H1 (cell line): ENCODE measurements around the gene CORO7. TPM values are rescaled to one million over a fixed set of nuclear protein-coding genes. Genes with fewer than 3 reads are reported as not detected.

Source experiments
- CTCF ChIA-PET: fragments of 300-600 bp; sonication (Branson Sonifier 250); formaldehyde crosslinking; loops from one replicate; lab custom pipeline; 2021; ENCODE audit not compliant: partially characterized antibody; lab: Charles Lee
- POLR2A ChIA-PET: fragments of 300-600 bp; sonication (Branson Sonifier 250); formaldehyde crosslinking; loops from one replicate; lab custom pipeline; 2021; ENCODE audit warnings: inconsistent platforms; ENCODE audit not compliant: partially characterized antibody; lab: Charles Lee
- DNase-seq, 2 experiments: peaks; one replicate each; pipeline versions ENCODE4 v3.0.0 to v3.0.0-alpha.2; 2010 to 2022; ENCODE audit warnings: low spot score in 2 of 2, low read depth in 1 of 2, mixed read lengths in 1 of 2
- FAIRE-seq: peaks from 2 replicates; lab custom pipeline; 2011; peaks lifted over from hg19 to GRCh38; lab: Jason Lieb, UNC
- H2AFZ ChIP-seq: 2 replicates; pipeline ENCODE4 v1.8.1; 2012; ENCODE audit warnings: low read length, inconsistent platforms
- H2AK5ac ChIP-seq: 2 replicates; pipeline ENCODE4 v1.6.1; 2013; ENCODE audit warnings: low read depth, low read length
- H2BK120ac ChIP-seq: replicated peaks from 2 replicates; pipeline ENCODE3; 2013; ENCODE audit warnings: low read depth, low read length, inconsistent platforms
- H2BK12ac ChIP-seq: 2 replicates; pipeline ENCODE4 v1.6.1; 2013; ENCODE audit warnings: low read depth, low read length
- H2BK15ac ChIP-seq: 2 replicates; pipeline ENCODE4 v1.6.1; 2013; ENCODE audit warnings: low read length
- H2BK20ac ChIP-seq: 2 replicates; pipeline ENCODE4 v1.6.1; 2013; ENCODE audit warnings: low read length
- H2BK5ac ChIP-seq: 2 replicates; pipeline ENCODE4 v1.6.1; 2013; ENCODE audit warnings: low read depth, low read length
- H3K14ac ChIP-seq: 2 replicates; pipeline ENCODE4 v1.6.1; 2013; ENCODE audit warnings: inconsistent platforms; ENCODE audit not compliant: insufficient read length
- H3K18ac ChIP-seq: 2 replicates; pipeline ENCODE4 v1.6.1; 2013; ENCODE audit warnings: low read length; ENCODE audit errors: extremely low read depth
- H3K23ac ChIP-seq: 2 replicates; pipeline ENCODE4 v1.6.1; 2013; ENCODE audit warnings: inconsistent platforms; ENCODE audit not compliant: insufficient read length
- H3K23me2 ChIP-seq: 2 replicates; pipeline ENCODE4 v1.6.1; 2013; ENCODE audit warnings: low read depth, low read length
- H3K27ac ChIP-seq: 2 replicates; pipeline ENCODE4 v1.6.1; 2011; ENCODE audit warnings: low read depth, low read length, inconsistent platforms
- H3K27me3 ChIP-seq, 4 experiments: replicated peaks in 1 of 4; 1 replicate in 1 of 4; 2 replicates in 3 of 4; pipeline versions ENCODE4 v1.6.1 to v1.8.1; 2011 to 2013; ENCODE audit warnings: low read length in 3 of 4, mild to moderate bottlenecking in 3 of 4, inconsistent platforms in 2 of 4, mixed read lengths in 2 of 4, moderate library complexity in 1 of 4; ENCODE audit not compliant: control insufficient read depth in 3 of 4, insufficient read depth in 3 of 4; ENCODE audit errors: extremely low read depth in 1 of 4
- H3K36me3 ChIP-seq, 4 experiments: 2 replicates each; pipeline versions ENCODE4 v1.6.1 to v1.8.1; 2011 to 2013; ENCODE audit warnings: mild to moderate bottlenecking in 4 of 4, low read length in 3 of 4, moderate library complexity in 2 of 4, control low read depth in 1 of 4, inconsistent platforms in 1 of 4; ENCODE audit not compliant: insufficient read depth in 4 of 4, control insufficient read depth in 2 of 4
- H3K4ac ChIP-seq: replicated peaks from 2 replicates; pipeline ENCODE3; 2013; ENCODE audit warnings: low read length, low read depth, mixed read lengths, inconsistent platforms; ENCODE audit not compliant: insufficient read length
- H3K4me1 ChIP-seq, 4 experiments: replicated peaks in 1 of 4; 1 replicate in 1 of 4; 2 replicates in 3 of 4; pipeline versions ENCODE4 v1.6.1 to v1.8.1; 2011 to 2013; ENCODE audit warnings: low read length in 3 of 4, inconsistent platforms in 2 of 4, mixed read lengths in 1 of 4; ENCODE audit not compliant: insufficient read depth in 4 of 4, control insufficient read depth in 3 of 4
- H3K4me2 ChIP-seq, 2 experiments: 2 replicates each; pipeline versions ENCODE4 v1.6.1 to v1.8.1; 2011 to 2013; ENCODE audit warnings: low read depth in 2 of 2, low read length in 2 of 2, control low read depth in 1 of 2, inconsistent platforms in 1 of 2, mild to moderate bottlenecking in 1 of 2; ENCODE audit not compliant: insufficient read depth in 1 of 2
- H3K4me3 ChIP-seq, 4 experiments: fragments of 200-600, 300-600 bp in 1 of 4; sonication (generic), shearing (Covaris generic), sonication (Bioruptor Twin) in 1 of 4; 2 replicates each; pipeline versions ENCODE4 v1.5.1 to v1.8.1; 2011 to 2016; ENCODE audit warnings: low read length in 4 of 4, low read depth in 3 of 4, control low read depth in 2 of 4, inconsistent platforms in 2 of 4, mild to moderate bottlenecking in 2 of 4, mixed read lengths in 1 of 4, moderate library complexity in 1 of 4; ENCODE audit not compliant: insufficient read depth in 2 of 4; ENCODE audit errors: extremely low read depth in 1 of 4
- H3K56ac ChIP-seq: replicated peaks from 2 replicates; pipeline ENCODE3; 2013; ENCODE audit warnings: low read depth, mild to moderate bottlenecking, mixed read lengths, low read length, inconsistent platforms; ENCODE audit not compliant: insufficient read length
- H3K79me1 ChIP-seq: 2 replicates; pipeline ENCODE4 v1.6.1; 2013; ENCODE audit warnings: low read depth, low read length, control low read depth
- H3K79me2 ChIP-seq, 2 experiments: 2 replicates each; pipeline versions ENCODE4 v1.6.1 to v1.8.1; 2012 to 2013; ENCODE audit warnings: low read length in 2 of 2, mild to moderate bottlenecking in 2 of 2, inconsistent platforms in 1 of 2; ENCODE audit not compliant: insufficient read depth in 2 of 2, control insufficient read depth in 1 of 2
- H3K9ac ChIP-seq, 4 experiments: replicated peaks in 1 of 4; 1 replicate in 1 of 4; 2 replicates in 3 of 4; pipeline versions ENCODE4 v1.6.1 to v1.8.1; 2011 to 2013; ENCODE audit warnings: low read depth in 3 of 4, low read length in 3 of 4, control low read depth in 2 of 4, mild to moderate bottlenecking in 2 of 4, moderate library complexity in 2 of 4, inconsistent platforms in 1 of 4; ENCODE audit errors: extremely low read depth in 1 of 4
- H3K9me3 ChIP-seq, 2 experiments: 2 replicates each; pipeline versions ENCODE4 v1.6.1 to v1.8.1; 2012 to 2013; ENCODE audit warnings: mild to moderate bottlenecking in 2 of 2, moderate library complexity in 2 of 2, control low read depth in 1 of 2, inconsistent platforms in 1 of 2, low read depth in 1 of 2, low read length in 1 of 2, mixed read lengths in 1 of 2; ENCODE audit not compliant: insufficient read depth in 2 of 2
- H4K20me1 ChIP-seq, 2 experiments: replicated peaks in 1 of 2; 2 replicates each; pipeline versions ENCODE3 to v1.8.1; 2011 to 2013; ENCODE audit warnings: inconsistent platforms in 2 of 2, low read length in 2 of 2, mild to moderate bottlenecking in 1 of 2; ENCODE audit not compliant: insufficient read depth in 2 of 2, control insufficient read depth in 1 of 2
- H4K5ac ChIP-seq: 2 replicates; pipeline ENCODE4 v1.6.1; 2013; ENCODE audit warnings: low read length, low read depth, mixed read lengths, inconsistent platforms; ENCODE audit not compliant: insufficient read length
- H4K8ac ChIP-seq: 2 replicates; pipeline ENCODE4 v1.8.0; 2013; ENCODE audit warnings: mild to moderate bottlenecking, moderate library complexity, low read length, inconsistent platforms; ENCODE audit not compliant: insufficient read depth; ENCODE audit errors: extremely low read depth
- H4K91ac ChIP-seq: replicated peaks from 2 replicates; pipeline ENCODE3; 2013; ENCODE audit warnings: low read length, mixed read lengths, inconsistent platforms; ENCODE audit not compliant: insufficient read length
- CREB1 ChIP-seq: IDR thresholded peaks from 2 replicates; pipeline ENCODE4 v1.6.1; 2012; ENCODE audit warnings: inconsistent platforms
- JUND ChIP-seq: IDR thresholded peaks from 2 replicates; pipeline ENCODE4 v1.6.1; 2011; ENCODE audit warnings: mild to moderate bottlenecking, improper control_type of control experiment, low read length
- KDM4A ChIP-seq: IDR thresholded peaks from one replicate; pipeline ENCODE4 v1.7.1; 2012; ENCODE audit warnings: low read depth, mild to moderate bottlenecking, moderate library complexity, low read length, inconsistent platforms; ENCODE audit not compliant: severe bottlenecking
- NANOG ChIP-seq: IDR thresholded peaks from 2 replicates; pipeline ENCODE4 v1.6.1; 2011; ENCODE audit warnings: low read length, low read depth, mild to moderate bottlenecking, inconsistent platforms; ENCODE audit not compliant: insufficient read depth, poor library complexity, severe bottlenecking
- RAD21 ChIP-seq, 2 experiments: IDR thresholded peaks in 1 of 2; conservative IDR thresholded peaks in 1 of 2; 2 replicates each; pipeline ENCODE4 v1.6.1; 2011; ENCODE audit warnings: low read depth in 2 of 2, low read length in 2 of 2, improper control_type of control experiment in 1 of 2, inconsistent platforms in 1 of 2, mild to moderate bottlenecking in 1 of 2, moderate library complexity in 1 of 2
- SIN3A ChIP-seq, 2 experiments: IDR thresholded peaks in 1 of 2; conservative IDR thresholded peaks in 1 of 2; 2 replicates each; pipeline ENCODE4 v1.6.1; 2011 to 2012; ENCODE audit warnings: low read length in 2 of 2, improper control_type of control experiment in 1 of 2, low read depth in 1 of 2, mild to moderate bottlenecking in 1 of 2
- SIX5 ChIP-seq: IDR thresholded peaks from 2 replicates; pipeline ENCODE4 v1.6.1; 2011; ENCODE audit warnings: mild to moderate bottlenecking, low read depth, low read length
- TAF7 ChIP-seq: optimal IDR thresholded peaks from 2 replicates; pipeline ENCODE3; 2011; ENCODE audit warnings: low read depth, mild to moderate bottlenecking, inconsistent platforms, low read length, moderate library complexity, borderline replicate concordance
- TBP ChIP-seq: IDR thresholded peaks from 2 replicates; pipeline ENCODE4 v1.6.1; 2011; ENCODE audit warnings: low read depth, low read length, improper control_type of control experiment
- TEAD4 ChIP-seq: IDR thresholded peaks from 2 replicates; pipeline ENCODE4 v1.6.1; 2012; ENCODE audit warnings: low read depth, low read length, inconsistent platforms, mixed read lengths
- WGBS, 2 experiments: shearing (Covaris generic) in 1 of 2; methylation state at CpG; one replicate each; pipeline versions ENCODE4 v1.1.6 to v1.1.7; 2013 to 2015; ENCODE audit warnings: low lambda C conversion rate in 2 of 2, mixed read lengths in 2 of 2, inconsistent platforms in 1 of 2, low coverage in 1 of 2, missing lambda C conversion rate in 1 of 2; ENCODE audit not compliant: insufficient replicate concordance in 2 of 2, insufficient coverage in 1 of 2, insufficient read length in 1 of 2; ENCODE audit errors: extremely low coverage in 1 of 2, missing lambda C conversion rate in 1 of 2; 5-methylcytosine and 5-hydroxymethylcytosine counted together
- polyA plus RNA-seq, 7 experiments: library from polyadenylated mRNA; depleted of rRNA in 3 of 7; stranded (reverse) in 5 of 7; unstranded in 2 of 7; fragments of >200 nt in 5 of 7; fragments of 200-250 nt in 2 of 7; gene quantifications; 1 replicate in 5 of 7; 2 replicates in 1 of 7; 4 replicates in 1 of 7; pipeline versions ENCODE4 v1.2.1 to v1.2.3, GENCODE V29; 2011 to 2013; ENCODE audit warnings: missing spikeins in 2 of 7, mixed read lengths in 2 of 7
- total RNA-seq: library from RNA; stranded (reverse); fragmentation: NEBNext Ultra II Directional; extraction: Animal tissue kit (Norgen Biotek cat#: 25700); gene quantifications from 2 replicates; pipeline ENCODE4 v1.2.1, GENCODE V29; 2021

The CORO7 gene
- total and polyA plus RNA-seq, 2 of the 8 experiments (the other 6 are each of a cell fraction or from before 2014, with no cell fraction given) = 25.2 to 29.8 TPM

DNA sequence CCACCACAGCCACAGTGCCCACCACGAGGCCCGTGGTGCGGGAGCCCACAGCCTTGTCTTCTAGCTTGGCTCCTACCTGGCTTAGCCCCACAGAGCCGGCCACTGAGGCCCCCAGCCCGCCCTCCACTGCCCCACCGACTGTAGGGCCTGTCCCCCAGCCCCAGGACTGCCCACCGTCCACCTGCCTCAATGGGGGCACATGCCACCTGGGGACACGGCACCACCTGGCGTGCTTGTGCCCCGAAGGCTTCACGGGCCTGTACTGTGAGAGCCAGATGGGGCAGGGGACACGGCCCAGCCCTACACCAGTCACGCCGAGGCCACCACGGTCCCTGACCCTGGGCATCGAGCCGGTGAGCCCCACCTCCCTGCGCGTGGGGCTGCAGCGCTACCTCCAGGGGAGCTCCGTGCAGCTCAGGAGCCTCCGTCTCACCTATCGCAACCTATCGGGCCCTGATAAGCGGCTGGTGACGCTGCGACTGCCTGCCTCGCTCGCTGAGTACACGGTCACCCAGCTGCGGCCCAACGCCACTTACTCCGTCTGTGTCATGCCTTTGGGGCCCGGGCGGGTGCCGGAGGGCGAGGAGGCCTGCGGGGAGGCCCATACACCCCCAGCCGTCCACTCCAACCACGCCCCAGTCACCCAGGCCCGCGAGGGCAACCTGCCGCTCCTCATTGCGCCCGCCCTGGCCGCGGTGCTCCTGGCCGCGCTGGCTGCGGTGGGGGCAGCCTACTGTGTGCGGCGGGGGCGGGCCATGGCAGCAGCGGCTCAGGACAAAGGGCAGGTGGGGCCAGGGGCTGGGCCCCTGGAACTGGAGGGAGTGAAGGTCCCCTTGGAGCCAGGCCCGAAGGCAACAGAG lies 34.2 kb downstream of the CORO7 start:
- no peak overlapping the region for H3K18ac ChIP-seq
- H3K4me1 ChIP-seq = peaks cover 0 to 22% (median 19%) of the 10 kb centered on the region in 4 experiments; a peak in 5 of 7 replicates
- ChIA-PET CTCF (interaction anchor here (1.0 to 24.8 kb wide), 7 partner anchors 9 to 120 kb away, joined by 3 to 659 read pairs (median 5); no protein-coding TSS in a partner anchor), POLR2A (interaction anchor here (0.9 to 11.9 kb wide), 9 partner anchors 4 to 44 kb away, joined by 3 to 223 read pairs (median 5); partner anchors contain the start of gene VASN)
- 0 out of 2 replicates have a peak, but pooled peaks cover 3% of the 10 kb centered on the region for H3K79me1 ChIP-seq
- H3K36me3 ChIP-seq = peaks cover 0 to 18% (median 2%) of the 10 kb centered on the region in 4 experiments; a peak in 4 of 8 replicates
- no peak overlapping the region for H3K4ac ChIP-seq
- no peak overlapping the region for H4K5ac ChIP-seq
- H3K79me2 ChIP-seq = no peaks in the 10 kb centered on the region; a peak in 1 of 4 replicates
- H3K4me3 ChIP-seq = no peak overlapping the region
- no peak overlapping the region for H3K56ac ChIP-seq
- H3K9me3 ChIP-seq = no peaks in the 10 kb centered on the region
- H2BK120ac ChIP-seq = no peak overlapping the region
- no peak overlapping the region for H2AFZ ChIP-seq
- no peak overlapping the region for H3K9ac ChIP-seq
- DNase-seq (no peak), FAIRE-seq (no peak)
- no peak overlapping the region for H4K91ac ChIP-seq
- H2BK5ac ChIP-seq = peak overlapping the region; percentile 60; the same call in 1 of the 2 replicates
- 95% methylated on average over 47 of the region's 55 CpGs; no CpG with 5 or more reads in 1 of the 2 experiments for WGBS, 2 experiments
- H3K14ac ChIP-seq = no peak overlapping the region
- H3K23me2 ChIP-seq = no peaks in the 10 kb centered on the region
- H3K27me3 ChIP-seq = no peaks in the 10 kb centered on the region
- no peak overlapping the region; the same call in 1 of the 2 replicates for H2BK12ac ChIP-seq
- no peak overlapping the region for H3K4me2 ChIP-seq
- no peak overlapping the region for H2BK15ac ChIP-seq
- H3K27ac ChIP-seq = no peak overlapping the region; the same call in 1 of the 2 replicates
- H4K20me1 ChIP-seq = peaks cover 5 to 18% of the 10 kb centered on the region in 2 experiments
- H2BK20ac ChIP-seq = no peak overlapping the region
- H4K8ac ChIP-seq = no peak overlapping the region
- H3K23ac ChIP-seq = no peak overlapping the region
- no peak overlapping the region for H2AK5ac ChIP-seq
- TF ChIP-seq RAD21 (IDR thresholded peaks at IDR 0.05 in 1 of 2, conservative IDR thresholded peaks at IDR 0.05 in 1 of 2; ENCODE audit: low read depth in 2 of 2, low read length in 2 of 2) (no peak), TBP (no peak), KDM4A (no peak), TEAD4 (no peak), SIN3A (conservative IDR thresholded peaks at IDR 0.05 in 1 of 2, IDR thresholded peaks at IDR 0.05 in 1 of 2; ENCODE audit: low read depth in 1 of 2, low read length in 2 of 2) (no peak), TAF7 (no peak), SIX5 (no peak), CREB1 (no peak), NANOG (no peak), JUND (no peak)
